T47D (cell line): ENCODE results near the gene SPATA2L.

Source experiments
- DNase-seq, 2 experiments: peaks; one replicate each; pipeline versions ENCODE4 v3.0.0 to v3.0.0-alpha.2; 2011 to 2012; ENCODE audit warnings: low read depth in 1 of 2, low spot score in 1 of 2
- JUND ChIP-seq: IDR thresholded peaks from 2 replicates; pipeline ENCODE4 v1.6.1; 2012; ENCODE audit warnings: low read depth
- in situ Hi-C: cut with HindIII; loops from 2 replicates; pipeline ENCODE4 v1.10.0; 2016; ENCODE audit warnings: low sequenced_read_pairs, low pct_unique_long_range_greater_than_20kb

The SPATA2L gene

DNA sequence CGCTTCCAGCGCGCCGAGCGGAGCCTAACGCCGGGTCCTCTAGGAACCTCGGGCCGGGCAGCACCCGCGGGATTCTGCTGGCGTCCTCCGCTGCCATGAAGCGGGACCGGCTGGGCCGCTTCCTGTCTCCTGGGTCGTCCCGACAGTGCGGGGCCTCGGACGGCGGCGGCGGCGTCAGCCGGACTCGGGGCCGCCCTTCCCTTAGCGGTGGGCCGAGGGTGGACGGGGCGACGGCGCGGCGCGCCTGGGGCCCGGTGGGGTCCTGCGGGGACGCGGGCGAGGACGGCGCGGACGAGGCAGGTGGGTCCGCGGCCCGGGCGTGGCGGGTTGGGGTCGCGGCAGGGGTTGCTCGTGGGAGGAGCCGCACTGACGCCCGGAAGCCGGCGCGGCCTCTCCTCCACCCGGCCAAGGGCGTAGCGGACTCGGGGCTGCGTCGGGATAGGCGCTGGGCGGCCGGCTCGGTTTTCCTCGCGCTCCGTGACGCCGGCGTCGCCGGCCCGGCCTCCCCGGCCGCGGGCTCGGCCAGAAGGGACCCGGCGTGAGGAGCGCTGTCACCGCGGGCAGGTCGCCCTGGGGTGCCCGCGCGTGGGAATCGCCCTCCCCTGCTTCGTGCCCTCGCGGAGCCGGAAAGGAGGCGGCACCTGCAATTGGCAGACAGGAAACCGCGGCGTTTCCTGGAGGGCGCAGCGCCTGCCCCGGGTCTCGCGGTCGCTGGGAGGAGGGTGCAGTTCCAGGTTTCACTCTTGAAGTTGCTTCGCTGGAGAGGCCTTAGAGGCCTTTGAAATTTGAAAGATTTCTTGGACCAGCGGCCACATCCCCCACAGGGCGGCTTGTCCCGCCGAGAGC is 20.3 kb upstream of the SPATA2L start:
- peak in 1 of 2 experiments; percentile 75 for DNase-seq
- in situ Hi-C loops, result no loop called here
- no peak for TF ChIP-seq JUND

DNA sequence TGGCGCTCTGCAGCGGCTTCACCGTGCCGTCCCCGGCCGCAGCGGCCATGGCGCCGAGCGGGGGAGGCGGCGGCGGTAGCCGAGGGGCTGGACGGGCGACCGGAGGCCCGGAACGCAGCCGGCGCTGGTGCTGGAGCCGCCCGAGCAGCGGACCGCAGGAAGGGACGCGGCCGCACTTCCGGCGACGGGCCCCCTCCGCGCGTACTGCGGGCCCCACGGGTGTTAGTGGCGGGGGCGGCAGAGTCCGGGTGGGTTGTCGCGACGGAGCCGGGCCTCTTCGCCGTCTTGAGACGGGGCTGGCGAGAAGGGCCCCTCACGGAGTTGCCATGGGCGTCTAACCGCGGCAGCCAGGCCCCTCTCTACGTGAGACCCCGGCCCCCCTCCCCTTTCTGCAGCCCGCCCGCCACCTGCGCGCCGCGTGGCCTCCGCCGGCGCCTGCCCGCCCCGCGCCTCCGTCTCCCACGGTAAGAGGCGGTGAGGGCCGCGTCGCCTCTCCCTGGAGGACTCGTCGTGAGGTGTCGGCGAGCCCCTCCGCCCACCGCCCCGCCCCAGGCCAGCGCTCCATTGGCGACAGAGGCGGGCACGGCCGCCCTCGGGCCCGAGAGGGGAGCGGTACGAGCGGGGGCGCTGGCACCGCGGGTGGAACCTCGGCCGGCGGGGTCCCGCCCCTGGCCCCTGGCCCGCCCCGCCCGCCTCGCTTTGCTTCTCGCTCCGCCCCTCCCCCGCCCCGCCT is 19.5 kb upstream of the SPATA2L start, which contains the start of the genes VPS9D1 and ZNF276:
Gene VPS9D1 (minus strand): TSS at position 86 of the 733 bp plus-strand sequence. CDS start 37 bp downstream, at position 49.
Gene ZNF276 (plus strand): TSS at position 725 of the 733 bp plus-strand sequence. CDS start 104 bp downstream, outside the sequence.
- in situ Hi-C loops, result no loop called here
- peak in 1 of 2 experiments; percentile 93 for DNase-seq
- no peak for TF ChIP-seq JUND

DNA sequence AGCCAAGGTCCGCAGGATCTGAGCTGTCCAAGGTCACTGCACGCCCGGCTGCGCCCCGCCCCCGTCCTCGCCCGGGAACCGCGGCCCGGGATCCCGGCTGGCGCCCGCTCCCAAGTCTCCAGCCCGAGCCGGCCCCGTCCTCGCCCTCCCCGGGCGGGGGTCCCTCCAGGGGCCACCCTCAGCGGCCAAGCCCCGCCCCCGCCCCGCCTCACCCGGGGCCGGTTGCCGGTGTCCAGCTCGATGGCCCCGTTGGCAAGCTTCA is 19.0 kb upstream of the SPATA2L start:
- no peak for DNase-seq
- TF ChIP-seq JUND, result no peak
- in situ Hi-C loops, result no loop called here

DNA sequence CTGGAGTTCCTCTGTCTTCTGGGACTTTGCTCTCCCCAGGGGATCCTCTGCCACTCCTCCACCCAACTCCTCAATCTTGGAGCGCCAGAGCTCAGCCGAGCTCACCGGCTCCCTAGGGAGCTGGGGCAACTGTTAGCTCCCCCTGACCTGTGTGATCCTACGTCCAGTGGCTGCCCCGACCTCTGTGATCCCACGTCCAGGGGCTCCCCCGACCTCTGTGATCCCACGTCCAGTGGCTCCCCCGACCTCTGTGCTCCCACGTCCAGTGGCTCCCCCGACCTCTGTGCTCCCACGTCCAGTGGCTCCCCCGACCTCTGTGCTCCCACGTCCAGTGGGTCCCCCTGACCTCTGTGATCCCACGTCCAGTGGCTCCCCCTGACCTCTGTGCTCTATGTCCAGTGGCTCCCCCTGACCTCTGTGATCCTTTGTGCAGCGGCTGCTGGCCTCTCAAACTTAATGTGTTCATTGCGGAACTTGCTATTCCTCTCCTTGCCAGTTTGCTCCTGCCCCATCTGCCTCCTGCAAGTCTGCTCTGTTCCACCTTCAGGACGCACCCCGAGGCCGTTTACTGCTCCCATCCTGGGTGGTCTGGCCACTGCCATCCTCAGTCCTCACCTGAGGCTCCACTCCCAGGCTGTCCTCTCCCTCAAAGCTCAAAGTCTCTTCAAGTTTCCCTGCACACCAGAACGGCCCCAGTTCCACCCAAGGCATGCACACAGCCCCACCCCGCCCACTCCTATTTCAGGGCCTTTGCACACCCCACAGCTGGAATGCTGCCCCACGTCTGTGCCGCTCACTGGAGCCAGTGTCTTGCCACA is 16.4 kb upstream of the SPATA2L start:
- no peak for TF ChIP-seq JUND
- no peak for DNase-seq
- in situ Hi-C loops, result no loop called here

DNA sequence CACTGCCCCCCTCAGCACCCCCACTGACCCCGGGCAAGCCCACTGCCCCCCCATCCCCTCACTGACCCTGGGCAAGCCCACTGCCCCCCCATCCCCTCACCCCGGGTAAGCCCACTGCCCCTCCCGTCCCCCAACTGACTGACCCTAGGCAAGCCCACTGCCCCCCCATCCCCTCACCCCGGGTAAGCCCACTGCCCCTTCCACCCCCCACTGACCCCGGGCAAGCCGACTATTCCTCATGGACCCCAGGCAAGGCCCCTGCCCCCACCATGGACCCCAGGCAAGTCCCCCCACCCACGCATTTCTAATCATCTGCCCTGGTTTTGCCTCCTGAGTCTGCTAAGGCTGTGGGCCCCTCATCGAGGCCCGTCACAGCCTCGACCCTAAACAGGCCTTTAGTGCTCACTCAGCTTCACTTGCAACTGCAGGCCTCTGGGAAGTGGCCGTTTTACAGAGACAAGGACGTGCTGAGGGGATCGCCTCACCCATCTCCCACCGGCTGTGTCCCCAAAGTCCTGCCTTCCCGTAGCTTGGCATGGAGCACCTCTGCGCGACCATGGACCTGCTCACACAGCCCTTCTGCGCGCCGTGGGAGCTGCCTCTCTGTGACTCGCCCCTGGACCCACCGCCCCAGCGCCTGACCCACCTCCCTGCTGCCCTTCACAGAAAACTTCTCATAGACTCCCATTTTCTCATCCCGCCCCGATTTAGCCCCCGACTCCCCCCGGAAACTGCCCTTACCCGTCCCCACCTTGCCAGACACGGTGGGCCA is 15.6 kb upstream of the SPATA2L start:
- in situ Hi-C loops, result no loop called here
- TF ChIP-seq JUND, result no peak
- DNase-seq, result no peak

DNA sequence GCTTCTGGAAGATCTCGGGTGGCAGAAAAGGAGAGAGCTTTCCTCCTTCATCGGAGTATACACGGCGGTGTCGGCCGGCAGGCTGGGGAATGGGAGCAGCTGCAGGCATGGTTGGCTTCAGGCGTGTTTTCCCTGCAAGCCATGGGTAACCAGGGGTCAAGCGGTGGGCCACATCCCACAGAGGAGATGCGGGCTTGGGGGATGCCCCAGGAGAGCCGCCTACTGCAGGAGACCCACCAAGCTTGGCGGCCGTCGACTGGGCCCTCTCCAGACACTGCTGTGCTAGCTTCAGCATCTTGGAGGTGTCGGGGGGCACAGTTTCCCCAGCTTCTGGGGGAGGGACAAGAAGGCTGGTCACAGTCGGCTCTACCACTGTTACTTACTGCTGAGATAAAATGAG is 15.0 kb upstream of the SPATA2L start:
- no peak for TF ChIP-seq JUND
- no peak for DNase-seq
- in situ Hi-C loops, result no loop called here

DNA sequence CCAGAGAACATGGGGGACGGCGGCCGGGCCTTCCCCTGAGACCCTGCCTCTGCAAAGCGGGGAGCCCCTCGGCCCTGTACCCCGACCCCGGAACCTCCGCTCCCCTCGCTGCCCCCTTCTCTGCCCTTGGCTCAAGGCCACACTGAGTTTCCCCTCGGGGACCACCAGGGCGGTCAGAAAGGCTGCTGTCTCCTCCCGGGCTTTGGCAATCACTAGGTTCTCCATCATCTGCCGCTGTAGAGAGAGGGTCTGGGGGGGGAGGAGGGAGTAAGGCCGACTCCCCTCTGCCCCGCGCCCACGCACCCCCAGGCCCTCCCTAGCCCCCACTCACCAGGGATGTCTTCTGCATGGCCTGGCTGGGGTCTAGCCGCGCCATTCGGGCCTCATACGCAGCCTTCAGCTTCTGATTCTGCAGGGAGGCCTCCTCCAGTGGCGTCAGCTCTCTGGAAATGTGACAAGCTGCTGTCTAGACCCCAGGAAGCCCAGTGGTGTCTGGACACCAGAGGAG is 10.8 kb upstream of the SPATA2L start:
- in situ Hi-C loops, result no loop called here
- no peak for DNase-seq
- TF ChIP-seq JUND, result no peak

DNA sequence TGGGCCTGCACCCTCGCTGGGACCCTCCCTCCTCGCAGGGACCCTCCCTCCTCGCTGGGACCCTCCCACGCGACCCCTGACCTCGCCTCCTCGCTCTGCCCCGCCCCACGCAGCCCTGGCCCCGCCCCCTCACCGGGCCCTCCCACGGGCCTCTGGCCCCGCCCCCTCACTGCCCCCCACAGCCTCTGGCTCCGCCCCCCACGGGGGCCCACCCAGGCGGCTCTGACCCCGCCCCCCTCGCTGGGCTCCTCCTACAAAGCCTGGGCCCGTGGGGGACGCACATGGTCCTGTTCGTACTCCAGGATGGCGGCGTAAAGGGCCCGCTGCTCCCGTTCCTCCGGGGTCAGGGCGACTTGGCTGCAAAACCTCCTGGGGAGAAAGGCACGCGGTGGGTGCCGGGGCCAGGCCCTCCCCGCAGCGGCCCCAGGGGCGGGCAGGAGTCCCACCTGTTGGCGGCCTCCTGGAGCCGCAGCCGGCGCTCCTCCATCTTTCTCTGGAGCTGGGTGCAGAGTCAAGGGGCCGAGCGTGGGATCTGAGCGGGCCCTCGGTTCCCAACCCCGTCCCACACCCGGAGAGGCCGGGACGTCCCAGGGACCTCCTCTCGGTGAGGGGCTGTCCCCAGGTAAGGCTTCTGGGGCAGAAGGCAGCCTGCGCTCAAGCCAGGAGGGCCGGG is 10.2 kb upstream of the SPATA2L start:
- in situ Hi-C loops, result no loop called here
- DNase-seq, result peak; percentile 90 to 95
- no peak for TF ChIP-seq JUND

DNA sequence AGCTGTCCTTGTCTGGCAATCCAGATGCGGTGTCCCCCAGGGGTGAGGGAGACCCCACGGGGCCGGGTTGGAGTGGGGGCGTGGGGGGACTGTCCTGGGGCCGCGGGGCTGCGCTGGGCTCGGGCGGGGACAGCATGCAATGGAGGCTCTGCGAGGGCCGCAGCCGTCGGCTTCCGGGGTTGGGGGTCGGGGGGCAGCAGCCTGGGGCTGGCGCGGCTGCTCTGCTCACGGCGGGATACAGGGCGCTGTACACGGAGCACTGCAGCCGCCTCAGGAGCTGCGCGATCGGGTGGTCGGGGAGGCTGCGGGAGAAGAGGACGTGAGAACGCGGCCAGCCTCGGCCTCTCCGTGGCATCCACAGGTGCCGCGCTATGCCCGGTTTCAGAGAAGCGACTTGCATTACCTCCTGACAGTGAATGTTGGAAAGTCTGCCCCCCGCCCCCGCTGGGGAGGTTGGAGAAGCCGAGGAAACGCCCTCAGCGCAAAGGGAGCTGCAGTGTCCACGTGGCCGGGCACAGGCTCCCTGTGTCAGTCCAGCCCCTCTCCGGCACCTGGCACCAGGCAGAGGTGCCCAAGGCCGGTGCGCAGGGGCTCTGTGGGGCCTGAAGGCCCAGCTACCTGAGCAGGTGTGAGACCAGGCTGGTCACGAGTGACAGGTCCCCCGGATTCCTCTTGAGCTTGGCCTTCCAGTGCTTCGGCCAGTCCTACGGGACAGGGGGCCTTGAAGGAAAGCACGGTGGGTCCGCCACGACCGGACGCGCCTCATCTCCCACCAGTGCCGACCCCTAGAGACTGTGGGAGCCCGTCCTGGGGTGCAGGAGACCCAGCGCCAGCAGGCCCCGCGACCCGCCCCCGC is 9.4 kb upstream of the SPATA2L start:
- in situ Hi-C loops, result no loop called here
- no peak for DNase-seq
- TF ChIP-seq JUND, result no peak

DNA sequence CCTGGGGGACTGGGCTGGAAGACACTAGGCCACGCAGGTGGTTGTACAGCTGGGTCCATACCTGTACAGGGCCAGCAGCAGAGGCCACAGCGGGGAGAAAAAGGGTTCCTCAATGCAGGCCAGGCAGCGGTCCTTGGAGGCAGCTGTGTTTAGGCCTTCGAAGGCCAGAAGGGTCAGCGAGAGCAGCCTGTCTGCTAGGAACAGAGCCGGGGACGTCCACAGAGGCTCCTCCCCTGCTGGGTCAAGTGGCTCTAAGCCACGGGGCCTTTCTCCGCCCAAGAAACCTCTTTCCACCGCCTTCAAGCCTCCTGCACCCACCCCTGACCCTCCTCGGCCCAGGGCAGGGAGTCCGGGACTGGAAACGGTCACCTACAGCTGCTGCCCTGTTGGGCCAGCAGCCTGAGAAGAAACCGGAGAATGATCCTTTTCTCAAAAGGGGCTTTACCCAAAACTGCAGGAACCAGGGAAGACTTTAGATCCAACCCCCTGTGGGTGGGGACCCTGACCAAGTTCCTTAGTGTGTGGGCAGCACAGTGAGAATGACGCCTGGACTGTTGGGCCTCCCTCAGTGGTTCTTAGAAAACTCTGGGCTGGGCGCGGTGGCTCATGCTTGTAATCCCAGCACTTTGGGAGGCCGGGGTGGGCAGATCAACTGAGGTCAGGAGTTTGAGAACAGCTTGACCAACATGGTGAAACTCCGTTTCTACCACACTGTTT is 8.4 kb upstream of the SPATA2L start:
- DNase-seq, result no peak
- no peak for TF ChIP-seq JUND
- in situ Hi-C loops, result no loop called here

DNA sequence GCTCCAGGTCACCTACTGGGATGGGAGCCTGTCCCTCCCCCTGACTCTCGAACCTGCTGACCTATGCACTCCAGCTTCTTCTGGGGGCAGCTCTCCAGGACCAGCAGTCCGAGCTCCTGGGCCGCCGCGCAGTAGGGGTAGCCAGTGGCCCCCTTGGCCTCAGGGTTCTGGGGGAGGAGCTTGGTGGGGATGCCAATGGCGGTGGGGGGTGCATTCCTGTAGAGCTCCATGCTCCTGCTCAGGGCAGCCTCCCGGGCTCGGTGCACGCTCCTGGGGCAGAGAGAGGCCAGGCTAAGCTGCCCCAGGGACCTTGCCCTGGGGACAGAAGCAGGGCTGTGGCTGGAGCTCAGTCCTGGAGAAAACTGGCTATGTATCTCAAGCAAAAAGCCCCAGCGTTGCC is 7.7 kb upstream of the SPATA2L start:
- no peak for TF ChIP-seq JUND
- DNase-seq, result no peak
- in situ Hi-C loops, result no loop called here
